ENCODE results near the gene NOL4L.

- TF ChIP-seq POLR2A (IDR thresholded peaks at IDR 0.05) (no peak), CTCF (IDR thresholded peaks at IDR 0.05) (no peak)
These were observed 42.9 kb downstream of the NOL4L start for GRCh38 chr20:32542259-32542615.

Measured in thyroid gland (tissue), 4 donors.